Measurements from ENCODE around the gene RANBP10.

- TF ChIP-seq CTCF (IDR thresholded peaks at IDR 0.05) (no peak), REST (IDR thresholded peaks at IDR 0.05; ENCODE audit: insufficient read depth in 1 of 2, low read depth in 2 of 2, low read length in 1 of 2) (no peak), POLR2AphosphoS5 (IDR thresholded peaks at IDR 0.05; ENCODE audit: low read depth, low read length) (no peak), TCF7L2 (IDR thresholded peaks at IDR 0.05; ENCODE audit: low read depth, low read length) (no peak)
Measured at GRCh38 chr16:67714522-67714921, 91.8 kb downstream of the RANBP10 start.
